Hematopoietic multipotent progenitor cell treated with erythropoietin and hydrocortisone succinate and interleukin-3 and kit ligand, for 17 days (in vitro differentiated cells): ENCODE results near the gene IFT122.
"Not testable (repeated sequence)": the region's sequence is repeated elsewhere in the genome, so short reads cannot be mapped to it uniquely, and the experiment has no call there.

ENCODE experiments used
- DNase-seq: peaks from one replicate; pipeline ENCODE4 v3.0.0-alpha.2; 2015; ENCODE audit warnings: low spot score

The IFT122 gene

GRCh38 chr3:129495006-129495639 is 55.1 kb downstream of the IFT122 start:
- not testable (repeated sequence) for DNase-seq

DNA sequence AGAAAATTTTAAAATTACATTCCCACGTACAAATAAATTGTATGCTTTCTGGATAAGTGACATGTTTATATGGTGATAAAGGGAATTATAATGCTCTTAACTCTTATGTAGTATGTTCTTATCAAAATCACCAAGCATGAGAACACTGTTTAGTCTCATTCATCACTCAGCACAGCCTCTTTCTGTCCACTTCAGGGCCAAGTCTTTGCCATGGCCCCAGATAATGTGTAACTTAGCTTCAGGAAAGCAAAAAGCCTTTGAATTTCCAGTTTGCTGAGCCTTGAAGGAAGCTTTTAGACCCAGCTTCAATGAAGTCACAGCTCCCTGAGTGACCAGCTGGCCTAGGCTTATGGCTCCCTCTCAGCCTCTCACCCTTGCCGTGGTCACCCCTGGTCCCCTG is 57.9 kb downstream of the IFT122 start:
- DNase-seq: not testable (repeated sequence)

DNA sequence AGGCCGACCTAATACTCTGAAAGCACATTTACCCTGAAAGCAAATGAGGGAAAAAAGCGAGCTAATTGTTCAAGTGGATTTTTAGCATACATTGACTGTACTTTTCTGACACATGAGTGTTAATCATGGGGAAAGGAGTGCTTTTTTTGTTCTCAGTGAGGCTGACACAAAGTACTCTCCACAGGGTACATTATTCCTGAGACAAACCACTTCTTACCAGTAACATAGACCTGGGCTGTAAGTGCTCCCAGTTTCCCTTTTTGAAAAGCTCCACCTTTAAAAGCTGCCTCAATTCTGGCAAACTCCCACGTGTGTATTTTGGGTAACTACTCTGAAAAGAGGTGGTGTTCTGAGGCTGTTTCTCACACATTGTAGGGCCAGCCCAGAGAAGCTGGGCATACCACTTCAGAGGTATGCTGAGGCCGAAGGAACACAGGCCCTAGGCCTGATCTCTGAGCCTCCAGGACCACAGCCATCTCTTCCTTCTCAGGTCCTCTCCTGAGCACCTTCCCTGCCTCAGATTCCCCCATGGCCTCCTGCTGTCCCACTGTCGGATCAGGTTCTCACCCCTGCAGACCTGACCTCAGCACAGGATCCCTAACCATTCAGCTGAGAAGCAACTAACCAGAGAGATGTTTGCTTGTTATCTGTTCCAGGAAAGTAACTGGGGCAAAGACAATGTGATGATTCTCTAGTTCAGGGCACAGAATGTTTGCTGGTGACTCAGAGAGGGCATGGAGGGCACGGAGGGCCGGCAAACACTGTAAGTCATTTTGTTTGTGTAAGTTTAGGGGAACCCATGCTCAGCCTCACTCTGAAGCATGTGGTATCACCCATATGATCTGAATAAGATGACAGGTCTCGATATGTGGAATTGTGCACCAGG is 58.8 kb downstream of the IFT122 start:
- not testable (repeated sequence) for DNase-seq

GRCh38 chr3:129499604-129500333 is 59.7 kb downstream of the IFT122 start:
- DNase-seq: not testable (repeated sequence)

DNA sequence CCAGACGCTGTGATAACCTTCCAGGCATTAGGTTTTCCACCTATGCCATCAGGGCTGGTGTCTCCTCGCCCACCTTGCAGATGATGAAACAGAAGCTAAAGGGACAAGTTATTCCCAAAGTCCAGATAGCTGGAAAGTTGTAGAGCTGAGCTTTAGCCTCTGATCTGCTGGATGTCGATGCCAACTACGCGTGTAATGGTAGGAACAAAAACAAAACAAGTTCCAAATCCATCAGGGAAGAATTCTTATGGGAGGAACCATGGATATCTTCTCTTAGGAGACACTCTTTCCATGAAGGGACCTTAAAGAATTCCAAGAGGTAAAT is 60.3 kb downstream of the IFT122 start:
- DNase-seq: no peak

GRCh38 chr3:129501630-129502029 is 61.6 kb downstream of the IFT122 start:
- no peak for DNase-seq

GRCh38 chr3:129502641-129503408 is 62.8 kb downstream of the IFT122 start:
- no peak for DNase-seq

- no peak for DNase-seq
Observed at GRCh38 chr3:129503471-129504291, 63.7 kb downstream of the IFT122 start.

DNA sequence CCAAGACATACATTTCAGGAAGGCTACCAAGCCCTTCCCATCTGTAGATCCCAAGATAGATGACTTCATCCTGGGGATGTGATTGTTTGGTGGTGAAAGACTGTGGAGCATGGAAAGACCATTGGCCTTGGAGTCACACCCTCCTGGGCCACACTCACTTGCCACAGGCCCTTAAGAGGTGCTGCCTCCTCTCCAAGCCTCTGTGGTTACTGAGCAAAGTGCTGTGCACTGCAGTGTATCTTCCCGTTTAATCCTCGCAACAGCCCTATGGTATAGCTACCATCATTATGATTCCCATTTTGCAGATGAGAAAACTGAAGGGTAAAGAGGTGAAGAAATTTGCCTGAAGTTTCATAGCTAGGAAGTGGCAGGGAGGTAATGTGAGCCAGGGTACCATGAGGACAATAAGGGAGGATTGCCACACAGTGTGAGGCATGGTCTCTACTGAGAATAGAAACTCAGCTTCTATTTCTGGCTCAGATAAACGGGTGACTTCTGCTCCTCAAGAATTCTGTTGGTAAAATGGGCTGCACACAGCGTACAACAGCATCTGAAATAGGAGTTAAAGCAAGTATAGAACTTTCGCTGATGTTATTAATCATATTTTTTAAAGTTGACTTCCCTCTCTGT is 64.6 kb downstream of the IFT122 start:
- no peak for DNase-seq

GRCh38 chr3:129505341-129505740 is 65.3 kb downstream of the IFT122 start:
- DNase-seq: no peak

DNA sequence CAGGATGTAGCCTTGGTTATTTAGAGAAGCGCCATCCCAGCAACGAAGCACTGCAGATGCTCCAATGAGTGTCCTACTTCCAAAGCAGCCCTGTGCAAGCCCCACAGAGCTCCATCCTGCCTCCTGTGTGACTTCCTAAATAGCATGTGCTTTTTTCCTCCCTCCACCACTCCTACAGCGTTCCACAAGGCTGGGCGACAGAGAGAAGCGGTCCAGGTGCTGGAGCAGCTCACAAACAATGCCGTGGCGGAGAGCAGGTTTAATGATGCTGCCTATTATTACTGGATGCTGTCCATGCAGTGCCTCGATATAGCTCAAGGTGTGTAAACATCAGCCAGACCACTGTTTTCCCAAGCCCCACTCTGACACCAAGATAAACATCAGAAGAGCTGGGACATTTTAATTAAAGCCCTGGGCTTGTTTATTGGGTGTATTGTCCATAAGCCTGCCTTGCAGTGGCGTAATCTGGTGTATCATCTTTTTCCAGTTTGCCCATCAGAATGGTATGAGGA is 66.3 kb downstream of the IFT122 start:
- DNase-seq: no peak

DNA sequence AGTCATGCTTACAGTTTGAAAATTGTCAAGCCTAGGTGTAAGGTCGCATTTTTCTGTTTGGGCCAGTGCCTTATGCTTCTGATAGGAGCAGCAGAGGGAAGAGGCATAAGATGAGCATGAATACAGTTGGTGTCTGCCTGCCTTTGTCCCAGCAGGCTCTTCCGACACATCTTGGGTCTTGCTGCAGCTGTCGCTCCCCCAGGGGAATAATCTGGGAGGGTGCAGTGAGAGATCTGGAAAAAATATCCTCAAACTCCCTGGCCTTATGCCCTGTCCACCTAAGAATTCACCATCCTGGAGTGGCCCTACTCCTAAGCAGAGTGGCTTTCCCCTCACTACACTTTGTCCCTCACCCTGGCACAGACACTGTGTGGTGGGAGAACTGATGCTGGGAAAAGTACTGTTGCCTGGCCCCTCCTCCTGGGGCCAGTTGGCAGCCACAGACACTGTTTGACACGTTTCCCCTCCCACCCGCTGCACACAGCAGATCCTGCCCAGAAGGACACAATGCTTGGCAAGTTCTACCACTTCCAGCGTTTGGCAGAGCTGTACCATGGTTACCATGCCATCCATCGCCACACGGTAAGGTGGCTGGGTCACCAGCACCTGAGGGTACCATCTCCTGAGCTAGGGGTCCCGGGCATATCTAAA is 67.3 kb downstream of the IFT122 start:
- DNase-seq: no peak

DNA sequence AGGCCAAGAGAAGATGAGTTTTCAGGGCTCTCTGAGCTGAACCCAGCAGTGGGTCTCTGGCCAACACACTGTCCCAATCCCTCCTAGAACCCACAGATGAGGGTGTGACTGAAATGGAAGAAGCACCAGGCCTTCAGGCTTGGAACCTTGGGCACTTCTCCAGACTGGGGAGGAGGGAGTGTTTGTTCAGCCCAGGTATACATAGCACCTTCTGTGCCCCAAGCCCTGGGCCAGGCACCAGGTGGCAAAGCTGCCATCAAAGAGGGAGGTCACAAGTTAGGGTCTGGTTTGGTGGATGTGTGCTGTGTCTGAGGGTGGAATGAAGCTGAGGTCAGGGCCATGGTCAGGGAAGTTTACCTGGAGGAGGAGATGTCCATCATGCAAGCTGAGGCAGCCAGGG is 72.6 kb downstream of the IFT122 start:
- no peak for DNase-seq

DNA sequence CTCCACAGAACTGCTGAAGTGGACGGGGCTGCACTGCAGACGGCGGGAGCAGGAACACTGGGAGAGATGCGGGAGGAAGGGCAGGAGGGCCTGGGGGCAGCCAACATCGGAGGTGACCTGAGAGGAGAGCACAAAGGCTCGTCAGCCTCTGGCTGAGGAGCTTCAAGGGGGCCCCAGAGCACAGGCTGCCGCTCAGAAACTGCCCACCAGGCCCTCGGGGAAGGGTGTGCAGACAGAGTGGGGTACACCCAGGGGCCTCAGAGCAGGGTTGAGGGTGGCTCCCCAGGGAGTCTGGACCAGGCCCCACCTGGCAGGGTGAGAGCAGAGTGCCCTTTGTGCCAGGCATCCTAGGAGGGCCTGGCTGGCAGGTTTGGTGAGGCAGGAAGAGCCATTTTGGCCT is 73.7 kb downstream of the IFT122 start:
- DNase-seq: no peak

- no peak for DNase-seq
Observed at GRCh38 chr3:129514110-129514509, 74.1 kb downstream of the IFT122 start.

DNA sequence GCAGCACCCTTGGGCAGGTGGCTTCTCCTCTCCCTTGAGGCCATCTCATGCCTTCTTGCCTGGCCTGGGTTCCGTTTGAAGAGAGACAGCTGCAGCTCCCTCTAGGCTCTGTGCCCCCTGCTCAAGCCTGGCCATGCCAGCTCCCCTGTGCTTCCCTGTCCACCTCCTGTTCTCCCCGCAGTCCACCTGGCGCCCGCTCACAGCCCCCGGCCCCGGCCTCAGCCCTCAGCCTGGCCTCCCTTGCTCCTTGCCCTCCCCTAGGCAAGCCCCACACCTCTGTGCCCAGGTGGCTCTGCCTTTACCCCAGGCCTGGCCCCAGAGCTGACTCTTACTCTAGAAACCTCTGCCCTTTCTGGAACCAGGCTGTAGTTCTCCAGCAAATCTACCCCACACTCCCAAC is 74.5 kb downstream of the IFT122 start:
- DNase-seq: no peak

DNA sequence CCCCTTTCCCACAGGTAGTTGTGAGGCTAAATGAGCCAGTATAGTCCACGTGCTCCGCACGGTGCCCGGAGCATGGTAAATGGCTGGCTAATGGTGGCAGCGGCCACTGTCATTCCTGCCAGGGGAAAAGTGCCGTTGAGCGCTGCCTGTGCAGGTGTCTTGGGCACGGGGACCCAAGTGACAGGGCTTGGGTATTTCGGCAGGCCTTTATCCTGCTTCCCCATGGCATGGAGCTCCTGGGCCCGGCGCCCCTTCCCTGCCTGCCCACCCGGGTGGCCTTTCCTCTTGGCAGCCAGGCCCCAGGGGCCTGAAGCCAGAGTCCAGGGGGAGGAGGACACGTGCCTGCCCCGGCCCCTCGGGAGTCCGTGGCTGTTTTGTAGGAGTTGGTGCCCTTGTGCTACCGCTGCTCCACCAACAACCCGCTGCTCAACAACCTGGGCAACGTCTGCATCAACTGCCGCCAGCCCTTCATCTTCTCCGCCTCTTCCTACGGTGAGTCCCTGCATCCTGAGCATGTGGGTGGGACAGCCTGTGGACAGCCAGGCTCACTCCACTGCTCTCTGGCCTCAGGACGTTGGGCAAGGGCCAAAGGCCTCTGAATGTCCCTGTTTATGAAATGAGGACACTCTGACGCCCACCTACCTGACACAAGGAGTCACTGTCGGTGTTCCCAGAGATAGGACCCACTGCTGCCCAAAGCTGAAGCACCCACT is 75.2 kb downstream of the IFT122 start:
- DNase-seq: not testable (repeated sequence)

DNA sequence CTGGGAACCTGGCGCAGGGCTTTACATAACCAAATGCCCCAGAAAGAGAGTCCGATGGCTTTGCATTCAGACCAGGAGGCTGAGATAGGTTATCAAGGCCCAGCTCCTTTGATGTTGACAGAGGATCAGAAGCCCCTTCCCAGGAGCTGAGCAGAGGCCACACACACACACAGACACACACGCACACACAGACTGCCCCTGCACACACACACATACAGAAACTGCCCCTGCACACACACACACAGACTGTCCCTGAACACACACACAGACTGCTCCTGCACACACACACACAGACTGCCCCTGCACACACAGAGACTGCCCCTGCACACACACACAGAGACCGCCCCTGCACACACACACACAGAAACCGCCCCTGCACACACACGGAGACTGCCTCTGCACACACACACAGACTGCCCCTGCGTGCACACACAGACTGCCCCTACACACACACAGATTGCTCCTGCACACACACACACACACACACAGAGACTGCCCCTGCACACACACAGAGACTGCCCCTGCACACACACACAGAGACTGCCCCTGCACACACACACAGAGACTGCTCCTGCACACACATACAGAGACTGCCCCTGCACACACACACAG is 75.9 kb downstream of the IFT122 start:
- DNase-seq: not testable (repeated sequence)

GRCh38 chr3:129517516-129517915 is 77.5 kb downstream of the IFT122 start:
- no peak for DNase-seq
